HEK293T (cell line): ENCODE measurements around the gene COL1A1.

Source experiments
- CTCF ChIA-PET: fragments of 350-600 bp; formaldehyde crosslinking; extraction: SDS; loops from one replicate; lab custom pipeline; 2021; ENCODE audit warnings: antibody characterized with exemption, inconsistent platforms; lab: Yijun Ruan, JAX
- POLR2A ChIA-PET: fragments of 350-600 bp; formaldehyde crosslinking; extraction: SDS; loops from one replicate; lab custom pipeline; 2020; ENCODE audit warnings: antibody characterized with exemption, inconsistent platforms; lab: Yijun Ruan, JAX
- DNase-seq: peaks from one replicate; pipeline ENCODE4 v3.0.0; 2012; ENCODE audit warnings: mixed read lengths; ENCODE audit errors: extremely low spot score
- ARNT ChIP-seq: fragments of 450-650 bp; IDR thresholded peaks from 2 replicates; pipeline ENCODE4 v1.6.1; 2017; ENCODE audit warnings: mild to moderate bottlenecking
- BHLHE40 ChIP-seq: fragments of 450-650 bp; IDR thresholded peaks from 2 replicates; pipeline ENCODE4 v1.6.1; 2016; ENCODE audit warnings: mild to moderate bottlenecking, moderate library complexity, borderline replicate concordance
- CTBP1 ChIP-seq: fragments of 450-650 bp; IDR thresholded peaks from 2 replicates; pipeline ENCODE4 v1.6.1; 2016; ENCODE audit warnings: borderline replicate concordance
- ELF4 ChIP-seq: fragments of 450-650 bp; IDR thresholded peaks from 2 replicates; pipeline ENCODE4 v1.6.1; 2017; ENCODE audit warnings: antibody characterized with exemption
- FOXA1 ChIP-seq: fragments of 450-650 bp; IDR thresholded peaks from 2 replicates; pipeline ENCODE4 v1.6.1; 2016; ENCODE audit warnings: mild to moderate bottlenecking
- FOXK2 ChIP-seq: fragments of 450-650 bp; IDR thresholded peaks from 2 replicates; pipeline ENCODE4 v1.6.1; 2016; ENCODE audit warnings: mild to moderate bottlenecking
- FOXM1 ChIP-seq: fragments of 450-650 bp; IDR thresholded peaks from 2 replicates; pipeline ENCODE4 v1.6.1; 2017; ENCODE audit warnings: mild to moderate bottlenecking, borderline replicate concordance
- HDGF ChIP-seq: fragments of 450-650 bp; IDR thresholded peaks from 2 replicates; pipeline ENCODE4 v1.6.1; 2017; ENCODE audit warnings: antibody characterized with exemption, borderline replicate concordance
- L3MBTL2 ChIP-seq: fragments of 450-650 bp; conservative IDR thresholded peaks from 2 replicates; pipeline ENCODE4 v1.6.1; 2016; ENCODE audit warnings: mild to moderate bottlenecking
- LEF1 ChIP-seq: fragments of 450-650 bp; IDR thresholded peaks from 2 replicates; pipeline ENCODE4 v1.6.1; 2017; ENCODE audit warnings: mild to moderate bottlenecking, borderline replicate concordance
- NFRKB ChIP-seq: fragments of 450-650 bp; IDR thresholded peaks from 2 replicates; pipeline ENCODE4 v1.6.1; 2016; ENCODE audit warnings: mild to moderate bottlenecking, moderate library complexity
- PKNOX1 ChIP-seq: fragments of 450-650 bp; IDR thresholded peaks from 2 replicates; pipeline ENCODE4 v1.6.1; 2016
- SP1 ChIP-seq: fragments of 450-650 bp; IDR thresholded peaks from 2 replicates; pipeline ENCODE4 v1.6.1; 2017
- SUZ12 ChIP-seq: fragments of 450-650 bp; IDR thresholded peaks from 2 replicates; pipeline ENCODE4 v1.6.1; 2016; ENCODE audit warnings: mild to moderate bottlenecking
- TARDBP ChIP-seq: fragments of 450-650 bp; IDR thresholded peaks from 2 replicates; pipeline ENCODE4 v1.6.1; 2016
- ZNF384 ChIP-seq: fragments of 450-650 bp; IDR thresholded peaks from 2 replicates; pipeline ENCODE4 v1.6.1; 2016

The COL1A1 gene

DNA sequence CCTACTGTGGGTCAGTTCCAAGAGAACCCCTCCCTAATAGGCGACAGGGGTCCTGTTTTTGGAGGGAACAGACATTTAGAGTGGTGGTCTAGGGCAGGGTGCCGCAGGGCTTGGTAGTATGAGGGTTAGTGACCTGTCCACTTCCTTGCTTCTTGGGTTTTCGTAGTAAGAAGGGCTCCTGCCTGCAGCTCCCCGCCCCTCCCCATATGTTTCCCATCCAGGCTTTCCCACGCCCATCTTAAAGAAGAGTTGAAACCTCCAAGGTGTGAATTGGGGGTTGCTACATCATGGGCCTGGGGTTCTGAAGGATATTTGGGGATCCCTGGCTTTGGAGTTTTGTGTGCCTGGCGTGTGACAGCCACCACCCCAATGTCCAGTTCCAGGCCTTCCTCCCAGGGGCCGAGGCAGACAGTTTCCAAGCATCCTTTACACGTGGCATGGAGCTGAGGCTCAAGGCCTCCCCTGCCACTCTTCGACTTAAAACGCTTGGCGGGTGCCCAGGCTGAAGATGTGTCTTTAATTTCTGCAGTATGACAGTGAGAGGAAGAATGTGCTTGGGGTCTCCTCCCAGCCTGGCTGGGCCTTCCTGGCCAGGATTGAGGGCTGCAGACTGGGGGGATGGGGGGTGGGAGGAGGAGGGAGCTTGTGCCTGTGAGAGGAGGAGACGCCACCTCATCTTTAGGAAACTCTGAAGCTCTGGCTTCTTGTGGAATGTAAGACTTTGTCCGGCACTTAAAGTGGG, 2.3 kb upstream of the COL1A1 start:
- POLR2A ChIA-PET, result no interaction called here
- CTCF ChIA-PET, result interaction anchor here (0.7 to 3.9 kb wide), 8 partner anchors 9 to 94 kb away, joined by 3 to 35 read pairs (median 5); partner anchors contain the start of gene TMEM92
- no peak for TF ChIP-seq ZNF384
- no peak for TF ChIP-seq HDGF
- TF ChIP-seq ELF4, result no peak
- TF ChIP-seq SUZ12, result no peak
- no peak for TF ChIP-seq TARDBP
- TF ChIP-seq ARNT, result no peak
- no peak for TF ChIP-seq NFRKB
- no peak for TF ChIP-seq FOXM1
- no peak for TF ChIP-seq L3MBTL2
- no peak for TF ChIP-seq LEF1
- no peak for TF ChIP-seq CTBP1
- no peak for TF ChIP-seq SP1
- TF ChIP-seq PKNOX1, result no peak
- DNase-seq, result no peak

DNA sequence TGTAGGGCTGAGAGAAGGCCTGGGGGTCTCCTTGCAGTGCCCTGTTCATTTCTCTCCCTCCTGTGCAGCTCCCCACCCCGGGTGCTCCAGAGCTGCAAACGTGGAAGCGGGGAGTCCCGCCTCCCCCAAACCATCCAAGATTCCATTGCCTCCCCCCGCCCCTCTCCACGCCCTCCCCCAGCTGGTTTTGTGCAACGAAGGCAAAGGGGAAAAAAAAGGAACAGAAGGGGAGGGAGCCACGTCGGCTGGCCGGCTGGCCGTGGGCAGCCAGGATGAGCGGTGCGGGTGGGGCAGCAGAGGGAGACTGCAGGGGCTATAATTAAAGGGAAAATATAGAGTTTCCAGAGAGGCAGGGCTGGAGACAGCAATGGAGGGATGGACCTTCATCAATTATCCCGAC, 1.7 kb upstream of the COL1A1 start:
- no peak for DNase-seq
- ChIA-PET CTCF (interaction anchor here (2.5 to 3.9 kb wide), 3 partner anchors 34 to 94 kb away, joined by 7 to 35 read pairs (median 16); no protein-coding TSS in a partner anchor), POLR2A (no interaction called here)
- no peak for TF ChIP-seq LEF1
- no peak for TF ChIP-seq NFRKB
- no peak for TF ChIP-seq ELF4

GRCh38 chr17:50200457-50201275, 765 bp downstream of the COL1A1 start:
- POLR2A ChIA-PET, result interaction anchor here (0.7 to 1.6 kb wide), 8 partner anchors 19 to 82 kb away, joined by 3 to 6 read pairs (median 4); no protein-coding TSS in a partner anchor
- CTCF ChIA-PET, result interaction anchor here (0.5 to 3.9 kb wide), 28 partner anchors 9 to 585 kb away, joined by 3 to 35 read pairs (median 6); partner anchors contain the start of genes TMEM92 and XYLT2
- no peak for TF ChIP-seq CTBP1
- TF ChIP-seq HDGF, result no peak
- no peak for TF ChIP-seq NFRKB
- TF ChIP-seq SUZ12, result no peak
- TF ChIP-seq FOXM1, result 0 out of 2 replicates have a peak, but pooled peaks have one; percentile 13
- 0 out of 2 replicates have a peak, but pooled peaks have one; percentile 21 for TF ChIP-seq LEF1
- no peak for TF ChIP-seq SP1
- peak; percentile 89 for DNase-seq

GRCh38 chr17:50199803-50200456, 1.5 kb downstream of the COL1A1 start:
- ChIA-PET CTCF (interaction anchor here (0.5 to 3.9 kb wide), 22 partner anchors 9 to 1316 kb away, joined by 3 to 35 read pairs (median 5); partner anchors contain the start of gene XYLT2), POLR2A (interaction anchor here (0.7 to 1.6 kb wide), 8 partner anchors 18 to 83 kb away, joined by 3 to 6 read pairs (median 4); no protein-coding TSS in a partner anchor)
- peak; percentile 94 for DNase-seq

GRCh38 chr17:50199211-50199802, 2.1 kb downstream of the COL1A1 start:
- ChIA-PET CTCF (interaction anchor here (0.7 to 3.9 kb wide), 10 partner anchors 12 to 1315 kb away, joined by 3 to 16 read pairs (median 8); no protein-coding TSS in a partner anchor), POLR2A (interaction anchor here (0.9 to 1.6 kb wide), 5 partner anchors 17 to 83 kb away, joined by 3 to 5 read pairs (median 4); no protein-coding TSS in a partner anchor)
- no peak for DNase-seq
- TF ChIP-seq SUZ12 (no peak), LEF1 (no peak), FOXK2 (no peak), L3MBTL2 (no peak), SP1 (no peak), FOXM1 (no peak), ARNT (no peak), NFRKB (no peak), HDGF (no peak), PKNOX1 (no peak), FOXA1 (no peak), ZNF384 (no peak), ELF4 (no peak), TARDBP (no peak)

More at GRCh38 chr17:50199803-50200456, 1.5 kb downstream of the COL1A1 start:
- TF ChIP-seq FOXA1 (no peak), ELF4 (no peak), ARNT (no peak), SUZ12 (no peak), FOXK2 (no peak), NFRKB (no peak), PKNOX1 (no peak; the same call in 1 of the 2 replicates), CTBP1 (no peak), L3MBTL2 (no peak; the same call in 1 of the 2 replicates), BHLHE40 (no peak), TARDBP (no peak), HDGF (no peak), LEF1 (no peak), FOXM1 (no peak), SP1 (no peak; the same call in 1 of the 2 replicates), ZNF384 (no peak)
